Glomerular endothelial cell (primary cell): Measurements from ENCODE around the gene GRK1. TPM values are rescaled to one million over a fixed set of nuclear protein-coding genes. Genes with fewer than 3 reads are reported as not detected.

Source experiments
- DNase-seq: peaks from one replicate; pipeline ENCODE4 v3.0.0-alpha.2; 2011; ENCODE audit warnings: low read depth, low spot score; ENCODE audit errors: extremely low read depth
- total RNA-seq: library from RNA; depleted of rRNA; stranded (reverse); fragments of >200 nt; gene quantifications from 2 replicates; pipeline ENCODE4 v1.2.3, GENCODE V29; 2015

GRK1 gene
- total RNA-seq, 1 donor from 2014 or later, result not detected

GRCh38 chr13:113647351-113648215, 19.4 kb upstream of the GRK1 start:
- DNase-seq, result no peak

DNA sequence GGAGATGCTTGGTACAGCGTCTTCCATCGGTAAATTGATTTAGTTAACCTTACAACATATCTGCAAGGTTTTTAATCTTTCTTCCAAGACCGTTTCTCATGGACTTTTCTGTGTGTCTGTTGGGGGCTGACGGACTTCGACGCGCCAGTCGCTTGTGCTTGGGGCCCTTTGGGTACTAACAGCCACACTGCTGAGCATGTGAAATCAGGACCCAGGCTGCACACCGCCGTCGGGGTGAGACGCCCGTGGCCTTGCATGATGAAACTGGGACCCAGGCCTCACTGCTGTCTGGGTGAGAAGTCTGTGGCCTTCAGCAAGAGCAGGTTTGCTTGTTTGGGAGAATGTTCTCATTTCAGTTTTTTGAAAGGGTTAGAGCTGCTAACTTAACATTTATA, 18.8 kb upstream of the GRK1 start:
- DNase-seq, result no peak

DNA sequence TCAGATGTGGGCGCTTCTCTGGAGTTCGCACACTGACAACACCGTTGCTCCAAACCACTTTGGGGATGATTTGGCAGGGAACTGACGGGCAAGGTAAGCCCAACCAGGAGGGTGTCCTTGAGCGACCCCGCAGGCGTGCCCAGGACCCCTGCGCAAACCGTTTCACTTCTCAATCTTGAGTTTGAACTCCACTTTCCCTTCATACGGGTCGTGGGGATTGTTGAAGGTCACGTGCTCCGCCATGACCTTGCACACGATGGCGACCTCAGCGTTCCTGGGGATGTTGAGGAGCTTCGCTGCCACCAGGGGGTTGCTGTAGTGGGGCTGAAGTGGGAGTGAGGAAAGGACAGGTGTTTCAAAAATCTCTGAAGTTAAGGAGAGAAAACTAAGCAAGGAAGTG, 17.8 kb upstream of the GRK1 start:
- DNase-seq, result no peak

GRCh38 chr13:113650275-113650674, 16.7 kb upstream of the GRK1 start:
- no peak for DNase-seq

GRCh38 chr13:113650731-113651148, 16.3 kb upstream of the GRK1 start:
- no peak for DNase-seq

- no peak for DNase-seq
These were observed 15.3 kb upstream of the GRK1 start for GRCh38 chr13:113651511-113652403.

DNA sequence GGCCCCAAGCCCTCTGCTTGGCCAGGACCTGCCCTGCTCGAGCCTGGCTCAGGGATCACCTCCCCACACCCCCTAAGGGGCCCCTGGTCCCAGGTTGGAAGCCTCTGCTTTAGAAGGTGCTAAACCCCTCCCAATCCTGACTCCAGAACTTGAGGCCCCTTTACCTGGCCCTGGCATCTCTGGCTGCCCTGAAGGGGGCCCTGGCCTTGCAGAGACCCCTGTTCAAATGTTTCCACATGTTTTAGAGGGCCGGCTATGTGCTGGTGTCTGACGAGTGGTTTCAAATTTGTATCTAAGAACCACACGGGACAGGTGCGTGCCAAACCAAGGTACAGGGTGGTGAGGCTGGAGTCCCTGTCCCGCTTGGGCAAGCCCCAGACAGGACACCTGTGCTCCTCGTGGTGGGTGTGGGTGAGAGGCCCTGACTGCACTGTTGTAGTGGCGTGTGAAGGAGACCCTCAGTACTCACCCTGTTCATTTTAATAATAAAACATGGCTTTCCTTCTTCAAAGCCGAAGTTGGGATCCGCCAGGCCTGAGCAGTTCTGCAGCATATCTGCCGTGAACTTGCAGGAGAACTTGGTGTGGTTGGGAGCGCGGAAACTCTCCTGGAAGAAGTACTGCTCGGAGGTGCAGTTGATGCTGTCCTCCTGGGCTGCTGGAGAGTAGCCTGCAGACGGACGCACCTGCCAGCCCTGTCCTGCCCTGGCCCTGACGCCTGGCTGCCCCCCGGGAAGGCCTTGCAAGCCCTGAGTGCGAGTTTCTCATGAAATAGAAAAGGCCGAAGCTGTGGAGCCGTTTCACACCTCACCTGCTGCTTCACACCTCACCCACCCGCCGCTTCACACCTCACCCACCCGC, 14.4 kb upstream of the GRK1 start:
- no peak for DNase-seq

DNA sequence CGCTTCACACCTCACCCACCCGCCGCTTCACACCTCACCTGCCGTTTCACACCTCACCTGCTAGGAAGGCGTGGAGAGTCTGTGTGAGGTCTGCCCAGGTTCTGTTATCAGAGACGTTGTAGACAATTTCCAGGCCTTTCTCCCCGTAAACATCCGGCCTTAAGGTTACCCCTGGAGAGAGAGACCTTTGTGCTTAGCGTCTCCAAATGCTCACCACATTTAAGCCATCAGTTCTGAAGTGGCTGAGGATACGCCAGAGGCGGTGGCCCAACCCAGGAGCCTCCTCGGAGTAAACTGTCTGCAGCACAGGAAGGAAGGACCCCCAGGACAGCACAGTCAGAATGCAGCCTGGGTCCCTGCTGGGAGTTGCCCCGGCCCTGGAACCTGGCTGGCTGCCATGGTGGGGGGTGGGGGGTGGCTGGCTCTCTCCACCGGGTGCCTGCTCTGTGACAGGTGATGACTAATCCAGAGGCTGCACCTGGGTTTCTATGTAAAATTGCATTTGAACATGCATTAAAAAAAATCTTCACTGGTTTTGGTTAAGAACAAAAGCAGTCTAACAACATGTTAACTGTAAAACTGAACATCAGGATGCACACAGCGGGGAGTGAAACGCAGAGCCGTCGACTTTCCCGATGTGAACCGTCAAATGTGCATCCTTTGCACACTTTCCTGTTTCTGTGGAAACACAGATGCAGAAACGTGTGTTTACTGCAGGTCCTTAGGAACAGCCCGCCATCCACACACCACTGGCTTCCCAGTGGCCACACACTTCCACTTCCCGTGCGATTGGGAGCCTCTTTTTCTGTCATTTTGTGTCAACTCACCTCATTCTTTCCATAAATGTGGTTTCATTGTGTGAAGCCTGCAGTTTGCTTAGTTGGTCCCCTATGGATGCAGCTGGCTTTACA, 13.5 kb upstream of the GRK1 start:
- DNase-seq, result no peak

- no peak for DNase-seq
These were observed 12.9 kb upstream of the GRK1 start for GRCh38 chr13:113654175-113654560.

- no peak for DNase-seq
These were observed 12.3 kb upstream of the GRK1 start for GRCh38 chr13:113654591-113655345.

- no peak for DNase-seq
These were observed 11.5 kb upstream of the GRK1 start for GRCh38 chr13:113655346-113656002.

DNA sequence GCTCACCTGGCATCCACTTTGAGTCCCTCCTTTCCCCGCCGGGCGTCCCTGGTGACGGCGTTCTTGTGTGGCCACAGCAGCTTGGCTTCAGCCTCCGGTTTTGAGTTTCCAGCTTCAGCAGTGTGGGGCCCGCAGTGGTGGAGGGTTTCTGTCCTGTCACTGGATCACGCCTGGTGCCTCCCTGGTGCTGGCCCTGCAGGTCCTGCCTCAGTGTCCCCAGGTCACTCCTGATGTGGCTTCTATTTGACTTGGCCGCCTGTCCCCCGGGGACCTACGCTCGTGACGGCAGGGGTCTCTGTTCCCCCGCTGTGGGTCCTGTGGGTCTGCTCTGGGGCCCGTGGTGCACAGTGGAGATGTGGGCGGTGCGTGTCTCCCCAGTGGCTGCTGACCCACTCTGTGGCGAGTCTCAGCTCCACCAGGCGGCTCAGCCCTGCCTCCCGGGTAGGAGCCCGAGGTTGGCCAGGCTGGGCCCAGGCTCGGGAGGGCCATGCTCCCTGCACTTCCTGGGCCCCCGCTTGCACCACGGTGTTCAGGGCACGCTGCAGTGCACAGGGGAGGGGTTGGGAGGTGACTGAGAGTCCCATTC, 10.9 kb upstream of the GRK1 start:
- no peak for DNase-seq

- no peak for DNase-seq
These were observed 10.0 kb upstream of the GRK1 start for GRCh38 chr13:113656831-113657671.

GRCh38 chr13:113657851-113658741, 8.9 kb upstream of the GRK1 start, which contains the start of gene ATP4B:
TSS of gene ATP4B (minus strand) at chr13:113658198. CDS start at chr13:113658144, 54 bp downstream.
- no peak for DNase-seq

DNA sequence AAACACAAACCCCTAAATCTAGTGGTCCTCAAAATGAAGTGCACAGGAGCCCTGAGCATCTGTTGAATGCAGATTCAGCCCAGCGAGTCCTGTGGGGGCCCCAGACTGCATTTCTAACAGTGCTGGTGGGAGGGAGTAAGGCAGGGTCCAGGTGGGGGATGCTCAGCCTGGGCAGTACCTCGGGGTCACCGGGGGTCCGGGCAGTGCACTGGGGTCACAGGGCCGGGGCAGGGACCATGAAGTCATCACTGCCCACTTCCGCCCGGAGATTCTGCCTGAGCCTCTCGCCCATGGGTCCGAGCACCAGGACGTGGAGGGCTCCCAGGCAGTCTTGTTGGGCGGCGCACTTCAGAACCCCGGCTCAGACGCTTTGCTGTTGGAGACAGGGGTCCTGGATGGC, 8.2 kb upstream of the GRK1 start:
- no peak for DNase-seq

DNA sequence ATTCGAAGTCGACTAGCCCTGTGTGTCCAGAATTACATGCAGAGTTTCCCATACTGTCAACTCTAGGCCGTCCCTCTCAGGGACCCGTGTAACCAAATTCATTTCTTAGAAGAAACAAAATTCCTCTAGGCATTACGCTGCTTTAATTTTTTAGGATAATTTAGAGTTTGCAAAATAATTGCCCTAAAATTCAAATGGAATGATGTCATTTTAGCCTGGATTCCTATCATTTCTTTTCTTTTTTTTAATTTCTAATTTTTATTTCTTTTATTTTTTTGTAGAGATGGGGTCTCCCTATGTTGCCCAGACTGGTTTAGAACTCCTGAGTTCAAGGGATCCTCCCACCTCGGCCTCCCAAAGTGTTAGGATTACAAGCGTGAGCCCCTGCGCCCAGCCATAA, 7.7 kb upstream of the GRK1 start:
- DNase-seq, result no peak
